Measurements from ENCODE around the gene PRKACB.

DNA sequence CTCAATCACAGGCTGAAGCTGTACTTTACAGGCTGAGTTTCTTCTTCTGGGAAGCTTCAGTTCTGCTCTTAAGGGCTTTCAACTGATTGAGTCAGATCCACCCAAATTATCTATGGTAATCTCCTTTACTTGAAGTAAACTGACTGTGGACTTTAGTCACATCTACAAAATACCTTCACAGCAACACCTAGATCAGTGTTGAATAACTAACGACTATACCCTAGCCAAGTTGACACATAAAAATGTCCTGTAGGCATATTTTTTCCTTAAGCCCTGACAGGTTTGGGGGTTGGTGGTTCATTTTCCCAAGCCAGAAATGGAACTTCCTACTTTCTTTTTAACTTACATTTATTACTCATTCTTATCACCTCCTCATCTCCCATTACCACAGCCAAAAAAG lies 42.9 kb upstream of the PRKACB start:
- TF ChIP-seq, protein P1, sequence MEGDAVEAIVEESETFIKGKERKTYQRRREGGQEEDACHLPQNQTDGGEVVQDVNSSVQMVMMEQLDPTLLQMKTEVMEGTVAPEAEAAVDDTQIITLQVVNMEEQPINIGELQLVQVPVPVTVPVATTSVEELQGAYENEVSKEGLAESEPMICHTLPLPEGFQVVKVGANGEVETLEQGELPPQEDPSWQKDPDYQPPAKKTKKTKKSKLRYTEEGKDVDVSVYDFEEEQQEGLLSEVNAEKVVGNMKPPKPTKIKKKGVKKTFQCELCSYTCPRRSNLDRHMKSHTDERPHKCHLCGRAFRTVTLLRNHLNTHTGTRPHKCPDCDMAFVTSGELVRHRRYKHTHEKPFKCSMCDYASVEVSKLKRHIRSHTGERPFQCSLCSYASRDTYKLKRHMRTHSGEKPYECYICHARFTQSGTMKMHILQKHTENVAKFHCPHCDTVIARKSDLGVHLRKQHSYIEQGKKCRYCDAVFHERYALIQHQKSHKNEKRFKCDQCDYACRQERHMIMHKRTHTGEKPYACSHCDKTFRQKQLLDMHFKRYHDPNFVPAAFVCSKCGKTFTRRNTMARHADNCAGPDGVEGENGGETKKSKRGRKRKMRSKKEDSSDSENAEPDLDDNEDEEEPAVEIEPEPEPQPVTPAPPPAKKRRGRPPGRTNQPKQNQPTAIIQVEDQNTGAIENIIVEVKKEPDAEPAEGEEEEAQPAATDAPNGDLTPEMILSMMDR (conservative IDR thresholded peaks at IDR 0.05; ENCODE audit: low read depth in 2 of 2), result no peak
- TF ChIP-seq, protein P2, sequence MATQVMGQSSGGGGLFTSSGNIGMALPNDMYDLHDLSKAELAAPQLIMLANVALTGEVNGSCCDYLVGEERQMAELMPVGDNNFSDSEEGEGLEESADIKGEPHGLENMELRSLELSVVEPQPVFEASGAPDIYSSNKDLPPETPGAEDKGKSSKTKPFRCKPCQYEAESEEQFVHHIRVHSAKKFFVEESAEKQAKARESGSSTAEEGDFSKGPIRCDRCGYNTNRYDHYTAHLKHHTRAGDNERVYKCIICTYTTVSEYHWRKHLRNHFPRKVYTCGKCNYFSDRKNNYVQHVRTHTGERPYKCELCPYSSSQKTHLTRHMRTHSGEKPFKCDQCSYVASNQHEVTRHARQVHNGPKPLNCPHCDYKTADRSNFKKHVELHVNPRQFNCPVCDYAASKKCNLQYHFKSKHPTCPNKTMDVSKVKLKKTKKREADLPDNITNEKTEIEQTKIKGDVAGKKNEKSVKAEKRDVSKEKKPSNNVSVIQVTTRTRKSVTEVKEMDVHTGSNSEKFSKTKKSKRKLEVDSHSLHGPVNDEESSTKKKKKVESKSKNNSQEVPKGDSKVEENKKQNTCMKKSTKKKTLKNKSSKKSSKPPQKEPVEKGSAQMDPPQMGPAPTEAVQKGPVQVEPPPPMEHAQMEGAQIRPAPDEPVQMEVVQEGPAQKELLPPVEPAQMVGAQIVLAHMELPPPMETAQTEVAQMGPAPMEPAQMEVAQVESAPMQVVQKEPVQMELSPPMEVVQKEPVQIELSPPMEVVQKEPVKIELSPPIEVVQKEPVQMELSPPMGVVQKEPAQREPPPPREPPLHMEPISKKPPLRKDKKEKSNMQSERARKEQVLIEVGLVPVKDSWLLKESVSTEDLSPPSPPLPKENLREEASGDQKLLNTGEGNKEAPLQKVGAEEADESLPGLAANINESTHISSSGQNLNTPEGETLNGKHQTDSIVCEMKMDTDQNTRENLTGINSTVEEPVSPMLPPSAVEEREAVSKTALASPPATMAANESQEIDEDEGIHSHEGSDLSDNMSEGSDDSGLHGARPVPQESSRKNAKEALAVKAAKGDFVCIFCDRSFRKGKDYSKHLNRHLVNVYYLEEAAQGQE (IDR thresholded peaks at IDR 0.05; ENCODE audit: unreplicated experiment), result no peak
- TF ChIP-seq ZNF462 (CRISPR knock-in tag; IDR thresholded peaks at IDR 0.05), result no peak
- TF ChIP-seq EZH2 (IDR thresholded peaks at IDR 0.05; ENCODE audit: low read depth, unreplicated experiment), result no peak
- no peak for TF ChIP-seq EZH2phosphoT487 (IDR thresholded peaks at IDR 0.05; ENCODE audit: unreplicated experiment)
- TF ChIP-seq POLR2AphosphoS5 (IDR thresholded peaks at IDR 0.05; ENCODE audit: low read depth), result no peak
- TF ChIP-seq, protein P3, sequence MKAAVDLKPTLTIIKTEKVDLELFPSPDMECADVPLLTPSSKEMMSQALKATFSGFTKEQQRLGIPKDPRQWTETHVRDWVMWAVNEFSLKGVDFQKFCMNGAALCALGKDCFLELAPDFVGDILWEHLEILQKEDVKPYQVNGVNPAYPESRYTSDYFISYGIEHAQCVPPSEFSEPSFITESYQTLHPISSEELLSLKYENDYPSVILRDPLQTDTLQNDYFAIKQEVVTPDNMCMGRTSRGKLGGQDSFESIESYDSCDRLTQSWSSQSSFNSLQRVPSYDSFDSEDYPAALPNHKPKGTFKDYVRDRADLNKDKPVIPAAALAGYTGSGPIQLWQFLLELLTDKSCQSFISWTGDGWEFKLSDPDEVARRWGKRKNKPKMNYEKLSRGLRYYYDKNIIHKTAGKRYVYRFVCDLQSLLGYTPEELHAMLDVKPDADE (IDR thresholded peaks at IDR 0.05), result no peak
- no peak for TF ChIP-seq ZNF331 (CRISPR knock-in tag; IDR thresholded peaks at IDR 0.05; ENCODE audit: low read depth)
- no peak for TF ChIP-seq CREB1 (CRISPR knock-in tag; IDR thresholded peaks at IDR 0.05; ENCODE audit: low read depth)
- TF ChIP-seq STAT1 (IDR thresholded peaks at IDR 0.05; ENCODE audit: unreplicated experiment), result no peak

All from GM23338 (cell line).